Colonic mucosa (tissue), 4 donors: ENCODE results near the gene TBCC. TPM values are rescaled to one million over a fixed set of nuclear protein-coding genes. Genes with fewer than 3 reads are reported as not detected.

ENCODE experiments used
- DNase-seq: peaks from one replicate; pipeline ENCODE4 v3.0.0-alpha.2; 2020
- H3K27ac ChIP-seq: fragments of 200-600 bp; one replicate; pipeline ENCODE4 v1.8.0; 2021
- H3K27me3 ChIP-seq: fragments of 200-600 bp; one replicate; pipeline ENCODE4 v1.8.0; 2021
- H3K36me3 ChIP-seq: fragments of 200-600 bp; one replicate; pipeline ENCODE4 v1.8.0; 2021
- H3K4me1 ChIP-seq: fragments of 200-600 bp; one replicate; pipeline ENCODE4 v1.8.0; 2021; ENCODE audit warnings: mild to moderate bottlenecking
- H3K4me3 ChIP-seq: fragments of 200-600 bp; one replicate; pipeline ENCODE4 v1.8.0; 2021
- H3K9ac ChIP-seq, 2 donors: one replicate each; pipeline ENCODE4 v1.7.0; 2013; ENCODE audit warnings: control low read depth in 2 of 2, low read depth in 2 of 2, low read length in 2 of 2
- H3K9me3 ChIP-seq: fragments of 200-600 bp; one replicate; pipeline ENCODE4 v1.8.0; 2021
- CTCF ChIP-seq: fragments of 200-600 bp; IDR thresholded peaks from one replicate; pipeline ENCODE4 v1.8.0; 2022; ENCODE audit warnings: antibody characterized with exemption, mild to moderate bottlenecking
- intact Hi-C: fragments of 100-400 bp; cut with DNase I; formaldehyde crosslinking; loops from one replicate; pipeline ENCODE4 v1.14.1; 2022
- total RNA-seq, 2 donors: library from RNA; stranded (reverse); fragmentation: NEBNext Ultra II Directional in 1 of 2; extraction: Animal tissue kit (Norgen Biotek cat#: 25700) in 1 of 2; gene quantifications; one replicate each; pipeline ENCODE4 v1.2.1, GENCODE V29; 2021
- donor health status: healthy.
- donor health status: DM: no; HTN: no; CAD: no.
- donor health status: DM: no; HTN: no; CAD: no.

Gene TBCC
- total RNA-seq, 2 donors from 2014 or later = 24.2 to 24.8 TPM

- peak; percentile 83 for DNase-seq
- peaks cover 5% of the 10 kb centered on the region for H3K4me1 ChIP-seq
- peak overlapping the region; percentile 54 for H3K4me3 ChIP-seq
- H3K36me3 ChIP-seq = no peaks in the 10 kb centered on the region
- TF ChIP-seq CTCF = no peak
- intact Hi-C loops = loop anchor here (5.0 kb wide), 1 partner anchor 41 kb away; no protein-coding TSS in a partner anchor
- peak overlapping the region; percentile 68 to 95 for H3K9ac ChIP-seq
- H3K27me3 ChIP-seq = no peaks in the 10 kb centered on the region
- H3K27ac ChIP-seq = peak overlapping the region; percentile 96
- H3K9me3 ChIP-seq = no peaks in the 10 kb centered on the region
These were observed 824 bp upstream of the TBCC start for GRCh38 chr6:42746463-42747391.

- peak; percentile 29 for DNase-seq
- peaks cover 5% of the 10 kb centered on the region for H3K4me1 ChIP-seq
- H3K27ac ChIP-seq = peak overlapping the region; percentile 87
- H3K27me3 ChIP-seq = no peaks in the 10 kb centered on the region
- no peak for TF ChIP-seq CTCF
- no peaks in the 10 kb centered on the region for H3K36me3 ChIP-seq
- peak overlapping the region; percentile 91 to 95 for H3K9ac ChIP-seq
- no peaks in the 10 kb centered on the region for H3K9me3 ChIP-seq
- H3K4me3 ChIP-seq = peak overlapping the region; percentile 61
- intact Hi-C loops = loop anchor here (5.0 kb wide), 1 partner anchor 42 kb away; no protein-coding TSS in a partner anchor
These were observed 742 bp downstream of the TBCC start for GRCh38 chr6:42745083-42745639.

- intact Hi-C loops = no loop called here
- Histone ChIP-seq H3K27me3 (no peaks in the 10 kb centered on the region), H3K4me3 (peak overlapping the region; percentile 61), H3K4me1 (peaks cover 5% of the 10 kb centered on the region), H3K27ac (no peak overlapping the region), H3K9ac (peak overlapping the region; percentile 91 to 95), H3K9me3 (no peaks in the 10 kb centered on the region), H3K36me3 (no peaks in the 10 kb centered on the region)
- no peak for DNase-seq
- no peak for TF ChIP-seq CTCF
These were observed 1.5 kb downstream of the TBCC start for GRCh38 chr6:42744351-42744893.

- Histone ChIP-seq H3K36me3 (no peaks in the 10 kb centered on the region), H3K27ac (no peak overlapping the region), H3K9ac (no peak overlapping the region), H3K27me3 (no peaks in the 10 kb centered on the region), H3K4me3 (no peak overlapping the region), H3K4me1 (peaks cover 5% of the 10 kb centered on the region), H3K9me3 (no peaks in the 10 kb centered on the region)
- intact Hi-C loops = no loop called here
- no peak for TF ChIP-seq CTCF
- DNase-seq = no peak
These were observed 3.6 kb downstream of the TBCC start for GRCh38 chr6:42742116-42742894.

GRCh38 chr6:42740725-42741124 is 5.2 kb downstream of the TBCC start:
- Histone ChIP-seq H3K27me3 (no peaks in the 10 kb centered on the region), H3K9ac (no peak overlapping the region), H3K27ac (no peak overlapping the region), H3K4me3 (no peak overlapping the region), H3K36me3 (no peaks in the 10 kb centered on the region), H3K9me3 (no peaks in the 10 kb centered on the region), H3K4me1 (peaks cover 5% of the 10 kb centered on the region)
- no peak for DNase-seq
- TF ChIP-seq CTCF = no peak
- intact Hi-C loops = no loop called here
